Measurements from ENCODE around the gene DZIP1.
A peak's percentile ranks its signal among the peaks of the same experiment; 100 is the strongest.
"Not testable (repeated sequence)": the region's sequence is repeated elsewhere in the genome, so short reads cannot be mapped to it uniquely, and the experiment has no call there.

DZIP1 gene

GRCh38 chr13:95644601-95645052, at the start of gene DZIP1:
TSS of gene DZIP1 (minus strand) at chr13:95644706. CDS start at chr13:95642029, 2,677 bp downstream.
- peak; percentile 75 to 93 (median 89) for DNase-seq

DNA sequence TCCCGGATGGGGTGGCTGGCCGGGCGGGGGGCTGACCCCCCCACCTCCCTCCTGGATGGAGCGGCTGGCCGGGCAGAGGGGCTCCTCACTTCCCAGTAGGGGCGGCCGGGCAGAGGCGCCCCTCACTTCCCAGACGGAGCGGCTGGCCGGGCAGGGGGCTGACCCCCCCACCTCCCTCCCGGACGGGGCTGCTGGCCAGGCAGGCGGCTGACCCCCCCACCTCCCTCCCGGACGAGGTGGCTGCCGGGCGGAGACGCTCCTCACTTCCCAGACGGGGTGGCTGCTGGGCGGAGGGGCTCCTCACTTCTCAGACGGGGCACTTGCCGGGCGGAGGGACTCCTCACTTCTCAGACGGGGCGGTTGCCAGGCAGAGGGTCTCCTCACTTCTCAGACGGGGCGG, 46.5 kb upstream of the DZIP1 start:
- not testable (repeated sequence) for DNase-seq

DNA sequence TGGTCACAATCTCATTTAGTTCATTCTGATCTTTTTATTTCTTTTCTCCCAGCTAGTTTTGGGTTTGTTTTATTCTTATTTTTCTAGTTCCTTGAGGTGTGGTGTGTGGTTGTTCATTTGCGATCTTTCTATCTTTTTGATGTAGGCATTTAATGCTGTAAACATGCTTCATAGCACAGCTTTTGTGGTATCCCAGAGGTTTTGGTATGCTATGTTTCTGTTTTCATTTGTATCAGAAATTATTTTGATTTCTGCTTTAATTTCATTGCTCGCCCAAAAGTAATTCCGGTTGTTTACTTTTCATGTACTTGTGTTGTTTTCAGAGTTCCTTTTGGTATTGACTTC, 45.0 kb upstream of the DZIP1 start:
- no peak for DNase-seq

DNA sequence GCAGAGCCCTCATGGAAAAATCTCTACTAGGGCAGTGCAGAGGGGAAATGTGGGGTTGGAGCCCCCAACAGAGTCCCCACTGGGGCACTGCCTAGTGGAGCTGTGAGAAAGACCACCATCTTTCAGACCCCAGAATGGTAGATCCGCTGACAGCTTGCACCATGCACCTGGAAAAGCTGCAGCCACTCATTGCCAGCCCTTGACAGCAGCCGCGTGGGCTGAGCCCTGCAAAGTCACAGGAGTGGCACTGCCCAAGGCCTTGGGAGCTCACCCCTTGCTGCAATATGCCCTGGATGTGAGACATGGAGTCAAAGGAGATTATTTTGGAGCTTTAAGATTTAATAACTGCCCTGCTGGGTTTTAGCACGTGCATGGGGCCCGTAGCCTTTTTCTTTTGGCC, 40.5 kb upstream of the DZIP1 start:
- DNase-seq: not testable (repeated sequence)

DNA sequence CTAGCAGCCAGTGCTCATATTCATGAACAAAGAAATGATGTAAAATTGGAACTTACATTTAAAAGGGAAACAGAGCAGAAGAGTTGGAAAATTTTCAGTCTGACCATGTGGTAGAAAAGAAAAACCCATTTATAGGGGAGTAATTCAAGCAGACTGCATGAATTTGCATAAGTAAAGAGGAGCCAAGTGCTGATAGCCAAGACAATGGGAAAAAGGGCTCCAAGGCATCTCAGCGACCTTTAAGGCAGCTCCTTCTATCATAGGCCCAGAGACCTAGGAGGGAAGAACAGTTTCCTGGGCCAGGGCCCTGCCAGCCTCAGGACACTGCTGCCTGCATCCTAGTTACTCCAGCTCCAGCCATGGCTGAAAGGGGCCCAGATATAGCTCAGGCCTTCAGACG, 39.9 kb upstream of the DZIP1 start:
- DNase-seq: no peak

- DNase-seq: no peak
Observed at GRCh38 chr13:95679722-95680121, 35.2 kb upstream of the DZIP1 start.

GRCh38 chr13:95678967-95679366, 34.5 kb upstream of the DZIP1 start:
- DNase-seq: no peak

- peak in 2 of 3 experiments; percentile 47 to 63 for DNase-seq
Observed at GRCh38 chr13:95677564-95678266, 33.2 kb upstream of the DZIP1 start.

GRCh38 chr13:95676762-95677563, 32.5 kb upstream of the DZIP1 start, which contains the start of gene DNAJC3:
TSS of gene DNAJC3 (plus strand) at chr13:95677139. CDS start at chr13:95677256, 117 bp downstream.
- DNase-seq: peak; percentile 99 to 100 (median 99)

GRCh38 chr13:95676105-95676761, 31.7 kb upstream of the DZIP1 start:
- DNase-seq: no peak

GRCh38 chr13:95671597-95671996, 27.1 kb upstream of the DZIP1 start:
- DNase-seq: no peak

DNA sequence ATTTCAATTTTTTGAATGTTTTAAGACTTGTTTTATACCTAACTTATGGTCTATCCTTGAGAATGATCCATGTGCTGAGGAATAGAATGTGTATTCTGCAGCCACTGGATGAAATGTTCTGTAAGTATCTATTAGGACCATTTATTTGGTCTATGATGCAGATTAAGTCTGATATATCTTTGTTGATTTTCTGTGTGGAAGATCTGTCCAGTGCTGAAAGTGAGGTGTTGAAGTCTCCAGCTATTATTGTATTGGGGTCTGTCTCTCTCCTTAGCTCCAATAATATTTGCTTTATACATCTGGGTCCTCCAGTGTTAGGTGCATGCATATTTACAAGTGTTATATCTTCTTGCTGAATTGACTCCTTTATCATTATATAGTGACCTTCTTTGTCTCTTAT, 22.7 kb upstream of the DZIP1 start:
- DNase-seq: not testable (repeated sequence)

GRCh38 chr13:95660981-95661581, 16.6 kb upstream of the DZIP1 start:
- peak; percentile 37 to 86 (median 46) for DNase-seq

DNA sequence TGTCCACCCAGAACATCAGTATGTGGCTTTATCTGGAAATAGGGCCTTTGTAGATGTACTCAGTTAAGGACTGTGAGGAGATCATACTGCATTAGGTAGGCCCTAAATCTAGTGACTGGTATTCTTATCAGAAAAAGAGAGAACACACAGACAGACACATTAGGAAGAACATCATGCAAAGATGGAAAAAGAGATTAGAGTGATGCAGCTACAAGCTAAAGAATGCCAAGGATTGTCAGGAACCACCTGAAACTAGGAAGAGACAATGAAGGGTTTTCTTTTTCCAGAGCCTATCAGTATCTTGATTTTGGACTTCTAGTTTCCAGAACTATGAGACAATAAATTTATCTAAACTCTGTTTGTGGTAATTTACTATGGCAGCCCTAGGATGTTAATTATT, 15.0 kb upstream of the DZIP1 start:
- DNase-seq: no peak

- no peak for DNase-seq
Observed at GRCh38 chr13:95656386-95657015, 12.0 kb upstream of the DZIP1 start.

- DNase-seq: no peak
Observed at GRCh38 chr13:95652821-95653220, 8.3 kb upstream of the DZIP1 start.

DNA sequence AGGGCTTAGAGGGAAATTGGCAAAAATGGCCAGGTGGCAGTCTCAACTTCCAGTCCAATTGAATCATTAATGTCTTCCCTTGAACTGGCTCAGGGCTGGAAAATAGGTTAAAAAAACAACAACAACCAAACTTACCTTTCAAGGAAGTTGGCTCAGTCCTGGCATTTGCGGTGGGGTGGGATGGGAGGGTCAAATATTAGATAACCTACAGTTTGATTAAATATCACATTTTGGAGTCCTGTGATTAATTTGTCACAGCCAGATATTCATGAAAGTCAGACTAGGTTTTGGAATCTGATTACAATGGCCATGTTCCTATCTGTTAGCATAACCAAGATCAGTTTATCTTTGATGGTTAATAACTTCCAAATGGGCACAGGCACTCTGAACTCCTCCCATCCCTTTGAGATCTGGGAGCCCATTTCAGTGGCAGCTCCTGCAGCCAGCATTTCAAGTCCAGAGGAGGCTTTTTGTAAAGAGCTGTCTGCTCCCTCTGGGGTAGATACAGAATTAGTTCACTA, 7.8 kb upstream of the DZIP1 start:
- DNase-seq: no peak

GRCh38 chr13:95650696-95651095, 6.2 kb upstream of the DZIP1 start:
- DNase-seq: no peak

DNA sequence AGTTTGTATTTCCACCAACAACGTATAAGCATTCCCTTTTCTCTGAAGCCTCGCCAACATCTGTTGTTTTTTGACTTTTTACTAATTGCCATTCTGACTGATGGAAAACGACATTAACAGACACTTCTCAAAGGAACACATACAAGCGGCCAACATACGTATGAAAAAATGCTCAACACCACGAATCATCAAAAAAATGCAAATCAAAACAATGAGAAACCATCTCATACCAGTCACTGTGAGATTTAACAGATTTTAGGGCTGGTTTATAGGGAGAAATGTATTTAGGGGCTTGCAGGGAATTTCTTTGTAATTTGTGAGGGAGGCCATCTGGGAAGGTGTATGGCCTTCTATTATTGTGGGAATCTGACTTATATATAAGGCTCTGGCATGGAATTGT, 2.8 kb upstream of the DZIP1 start:
- no peak for DNase-seq

DNA sequence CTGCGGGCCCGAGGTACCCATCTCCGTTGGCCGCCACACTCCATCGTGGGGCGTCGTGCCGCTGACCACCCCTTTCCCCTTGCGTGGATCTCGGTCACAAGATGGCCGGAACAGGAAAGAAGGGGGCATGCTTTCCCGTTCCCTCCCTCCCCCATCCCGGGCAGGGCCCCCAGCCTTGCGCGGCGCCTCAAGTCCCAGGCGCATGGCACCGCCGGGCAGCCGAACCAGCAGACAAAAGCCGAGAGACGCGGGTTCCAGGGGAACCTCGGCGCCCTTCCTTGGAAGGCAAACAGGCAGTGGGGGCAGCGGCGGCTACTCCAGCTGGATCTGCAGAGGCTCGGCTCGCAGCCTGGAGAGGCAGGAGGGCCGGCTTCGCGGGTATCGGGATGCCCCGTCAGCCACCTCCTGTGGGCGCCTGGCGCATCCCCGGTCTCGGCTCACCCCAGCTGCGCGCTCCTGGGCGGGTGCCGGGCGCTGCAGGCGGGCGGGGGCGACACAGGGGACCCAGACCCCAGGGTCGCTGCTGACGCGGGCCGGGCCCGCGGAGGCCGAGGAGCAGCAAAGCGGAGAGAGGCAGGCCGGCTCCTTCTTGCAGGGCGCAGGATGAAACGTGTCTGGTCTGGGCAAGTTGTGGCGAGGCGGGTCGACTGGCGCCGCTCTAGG, 439 bp downstream of the DZIP1 start:
- DNase-seq: peak in 2 of 3 experiments; percentile 86 to 89

- peak in 1 of 3 experiments; percentile 81 for DNase-seq
Observed at GRCh38 chr13:95643571-95643935, 953 bp downstream of the DZIP1 start.

GRCh38 chr13:95642999-95643398, 1.5 kb downstream of the DZIP1 start:
- DNase-seq: no peak
